ENCODE data around the gene VTCN1.
"Not testable (repeated sequence)": the region's sequence is repeated elsewhere in the genome, so short reads cannot be mapped to it uniquely, and the experiment has no call there.

VTCN1 gene, protein sequence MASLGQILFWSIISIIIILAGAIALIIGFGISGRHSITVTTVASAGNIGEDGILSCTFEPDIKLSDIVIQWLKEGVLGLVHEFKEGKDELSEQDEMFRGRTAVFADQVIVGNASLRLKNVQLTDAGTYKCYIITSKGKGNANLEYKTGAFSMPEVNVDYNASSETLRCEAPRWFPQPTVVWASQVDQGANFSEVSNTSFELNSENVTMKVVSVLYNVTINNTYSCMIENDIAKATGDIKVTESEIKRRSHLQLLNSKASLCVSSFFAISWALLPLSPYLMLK

DNA sequence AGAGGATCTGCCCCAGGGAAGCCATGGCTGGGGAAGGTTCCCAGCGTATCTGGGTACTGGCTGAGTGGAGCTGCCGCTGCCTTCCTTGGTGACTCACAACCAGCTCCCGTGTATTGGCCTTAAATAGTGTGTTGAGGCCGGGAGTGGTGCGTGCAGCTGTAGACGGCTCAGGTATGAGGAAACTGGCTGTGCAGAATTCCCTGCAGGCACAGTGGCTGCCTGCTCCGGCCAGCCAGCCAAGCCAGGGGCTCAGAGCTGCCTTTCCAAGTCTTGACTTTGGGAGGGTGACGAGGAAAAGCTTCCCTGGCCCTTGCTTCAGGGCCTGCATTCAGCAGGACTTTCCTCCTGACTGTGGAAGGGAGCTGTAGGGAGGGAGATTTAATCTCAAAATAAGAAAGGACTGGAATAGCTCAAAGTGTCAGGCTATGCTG lies at the start of gene VTCN1:
TSS of gene VTCN1 (minus strand) at position 97 of the 431 bp plus-strand sequence. CDS start at position 25, 72 bp downstream.
- Mint-ChIP-seq H3K4me1 (no peaks in the 10 kb centered on the region), H3K9me3 (no peaks in the 10 kb centered on the region), H3K4me3 (no peak within 1 kb of the TSS), H3K27ac (no peak within 1 kb of the TSS), H3K36me3 (no peaks in the 10 kb centered on the region)
- ATAC-seq (no peak), DNase-seq (ENCODE audit: low spot score in 2 of 2) (no peak)

DNA sequence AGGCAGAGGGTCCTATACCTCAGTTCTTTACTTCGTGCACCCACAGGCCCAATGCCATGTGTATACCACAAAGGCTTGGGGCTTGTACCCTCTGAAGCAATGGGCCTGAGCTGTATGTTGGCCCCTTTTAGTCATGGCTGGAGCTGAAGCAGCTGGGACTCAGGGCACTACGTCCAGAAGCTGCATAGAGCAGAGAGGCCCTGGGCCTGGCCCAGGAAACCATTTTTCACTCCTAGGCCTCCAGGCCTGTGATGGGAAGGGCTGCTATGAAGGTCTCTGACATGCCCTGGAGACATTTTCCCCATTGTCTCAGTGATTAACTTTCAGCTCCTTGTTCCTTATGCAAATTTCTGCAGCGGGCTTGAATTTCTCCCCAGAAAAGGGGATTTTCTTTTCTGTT lies 48.1 kb upstream of the VTCN1 start:
- DNase-seq (ENCODE audit: low spot score in 2 of 2) (no peak), ATAC-seq (no peak)
- H3K27ac Mint-ChIP-seq: no peak overlapping the region
- no peaks in the 10 kb centered on the region for H3K9me3 Mint-ChIP-seq
- H3K4me3 Mint-ChIP-seq: no peak overlapping the region
- no peaks in the 10 kb centered on the region for H3K4me1 Mint-ChIP-seq
- H3K36me3 Mint-ChIP-seq: no peaks in the 10 kb centered on the region

GRCh38 chr1:117258075-117258474 lies 47.3 kb upstream of the VTCN1 start:
- not testable (repeated sequence) for DNase-seq (ENCODE audit: low spot score in 2 of 2); ATAC-seq; H3K9me3 Mint-ChIP-seq; H3K4me1 Mint-ChIP-seq; H3K4me3 Mint-ChIP-seq; H3K27ac Mint-ChIP-seq; H3K36me3 Mint-ChIP-seq

GRCh38 chr1:117257291-117257690 lies 46.6 kb upstream of the VTCN1 start:
- H3K36me3 Mint-ChIP-seq: no peaks in the 10 kb centered on the region
- no peak overlapping the region for H3K27ac Mint-ChIP-seq
- no peaks in the 10 kb centered on the region for H3K4me1 Mint-ChIP-seq
- no peak overlapping the region for H3K4me3 Mint-ChIP-seq
- ATAC-seq (no peak), DNase-seq (ENCODE audit: low spot score in 2 of 2) (no peak)
- no peaks in the 10 kb centered on the region for H3K9me3 Mint-ChIP-seq

DNA sequence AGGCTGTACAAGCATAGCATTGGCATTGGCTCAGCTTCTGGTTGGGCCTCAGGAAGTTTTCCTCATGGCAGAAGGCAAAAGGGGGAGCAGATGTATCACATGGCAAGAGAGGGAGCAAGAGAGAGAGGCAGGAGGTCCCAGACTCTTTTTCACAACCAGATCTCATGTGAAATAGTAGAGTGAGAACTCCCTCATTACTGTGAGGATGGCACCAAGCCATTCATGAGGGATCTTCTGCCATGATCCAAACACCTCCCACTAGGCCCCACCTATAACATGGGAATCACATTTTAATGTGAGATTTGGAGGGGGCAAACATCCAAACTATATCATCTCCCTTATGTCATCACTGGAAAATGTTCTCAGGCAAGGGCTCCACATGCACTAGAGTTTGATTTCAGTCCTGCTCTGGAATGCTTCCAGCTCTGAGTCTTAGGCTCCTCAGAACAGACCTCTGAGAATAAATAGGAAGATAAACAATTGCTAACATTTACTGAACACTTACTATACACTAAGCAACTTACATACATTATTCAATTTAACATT lies 39.4 kb upstream of the VTCN1 start:
- H3K27ac Mint-ChIP-seq: no peak overlapping the region
- H3K4me3 Mint-ChIP-seq: no peak overlapping the region
- H3K9me3 Mint-ChIP-seq: no peaks in the 10 kb centered on the region
- no peak for DNase-seq (ENCODE audit: low spot score in 2 of 2)
- H3K4me1 Mint-ChIP-seq: no peaks in the 10 kb centered on the region
- no peak for ATAC-seq
- H3K36me3 Mint-ChIP-seq: no peaks in the 10 kb centered on the region

DNA sequence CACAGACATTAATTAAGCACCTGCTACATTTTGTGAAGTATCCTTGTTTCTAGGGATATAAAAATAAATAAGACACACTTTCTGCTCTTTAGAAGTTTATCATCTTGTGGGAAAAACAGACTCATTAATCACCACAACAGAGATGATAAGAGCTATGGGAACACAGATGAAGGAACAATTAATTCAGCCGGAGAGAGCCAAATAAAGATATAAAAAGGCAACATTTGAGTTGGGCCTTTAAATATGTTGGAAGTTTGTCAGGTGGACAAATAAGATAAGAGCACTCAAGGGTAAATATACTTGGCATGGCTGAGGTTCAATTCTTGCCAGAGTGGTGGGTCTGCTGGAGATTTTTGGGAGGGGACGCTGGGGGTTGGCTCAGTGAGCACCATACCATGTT lies 34.2 kb upstream of the VTCN1 start:
- Mint-ChIP-seq H3K4me1 (peaks cover 6% of the 10 kb centered on the region), H3K36me3 (no peaks in the 10 kb centered on the region), H3K4me3 (no peak overlapping the region), H3K27ac (no peak overlapping the region), H3K9me3 (no peaks in the 10 kb centered on the region)
- no peak for DNase-seq (ENCODE audit: low spot score in 2 of 2)
- ATAC-seq: no peak

DNA sequence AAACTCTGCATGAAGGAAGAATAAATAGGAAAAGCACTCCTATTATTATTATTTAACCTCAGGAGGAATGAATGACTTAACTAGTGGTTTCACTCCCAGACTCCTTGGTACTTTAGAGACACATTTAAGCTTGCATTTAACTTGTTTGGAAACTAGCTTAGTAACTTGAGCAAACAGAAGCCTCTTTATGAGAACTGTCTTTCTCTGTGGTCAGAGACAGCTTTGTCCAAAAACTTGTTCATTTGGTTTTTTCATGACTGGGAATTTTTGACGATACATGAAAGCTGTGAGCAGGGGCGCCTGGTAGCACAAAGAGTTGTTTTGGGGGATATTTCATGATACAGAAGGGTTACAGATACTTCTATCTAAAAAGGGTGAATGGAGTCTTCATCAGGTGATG lies 33.6 kb upstream of the VTCN1 start:
- no peaks in the 10 kb centered on the region for H3K36me3 Mint-ChIP-seq

GRCh38 chr1:117241512-117241911 lies 30.8 kb upstream of the VTCN1 start:
- ATAC-seq: no peak
- DNase-seq (ENCODE audit: low spot score in 2 of 2): no peak
- no peak overlapping the region for H3K4me3 Mint-ChIP-seq
- H3K27ac Mint-ChIP-seq: no peak overlapping the region
- peaks cover 6% of the 10 kb centered on the region for H3K4me1 Mint-ChIP-seq
- no peaks in the 10 kb centered on the region for H3K9me3 Mint-ChIP-seq
- H3K36me3 Mint-ChIP-seq: no peaks in the 10 kb centered on the region

More for the DNA sequence above, 33.6 kb upstream of the VTCN1 start:
- DNase-seq (ENCODE audit: low spot score in 2 of 2) (no peak), ATAC-seq (no peak)
- H3K27ac Mint-ChIP-seq: no peak overlapping the region
- no peaks in the 10 kb centered on the region for H3K9me3 Mint-ChIP-seq
- peaks cover 6% of the 10 kb centered on the region for H3K4me1 Mint-ChIP-seq
- no peak overlapping the region for H3K4me3 Mint-ChIP-seq

GRCh38 chr1:117240547-117240946 lies 29.8 kb upstream of the VTCN1 start:
- Mint-ChIP-seq H3K4me1 (peaks cover 6% of the 10 kb centered on the region), H3K36me3 (no peaks in the 10 kb centered on the region), H3K9me3 (no peaks in the 10 kb centered on the region), H3K27ac (no peak overlapping the region), H3K4me3 (no peak overlapping the region)
- DNase-seq (ENCODE audit: low spot score in 2 of 2) (no peak), ATAC-seq (no peak)

- Mint-ChIP-seq H3K27ac (no peak overlapping the region), H3K9me3 (no peaks in the 10 kb centered on the region)
- ATAC-seq: no peak
These were observed 28.7 kb upstream of the VTCN1 start for GRCh38 chr1:117239467-117239866.

GRCh38 chr1:117237726-117238381 lies 27.1 kb upstream of the VTCN1 start:
- DNase-seq (ENCODE audit: low spot score in 2 of 2) (no peak), ATAC-seq (no peak)
- Mint-ChIP-seq H3K36me3 (no peaks in the 10 kb centered on the region), H3K4me3 (no peak overlapping the region), H3K27ac (no peak overlapping the region), H3K9me3 (no peaks in the 10 kb centered on the region), H3K4me1 (peaks cover 6% of the 10 kb centered on the region)

More at GRCh38 chr1:117239467-117239866, 28.7 kb upstream of the VTCN1 start:
- DNase-seq (ENCODE audit: low spot score in 2 of 2): no peak
- H3K36me3 Mint-ChIP-seq: no peaks in the 10 kb centered on the region
- H3K4me3 Mint-ChIP-seq: no peak overlapping the region
- peaks cover 6% of the 10 kb centered on the region for H3K4me1 Mint-ChIP-seq

GRCh38 chr1:117235863-117236465 lies 25.2 kb upstream of the VTCN1 start:
- Mint-ChIP-seq H3K27ac (no peak overlapping the region), H3K4me1 (no peaks in the 10 kb centered on the region), H3K36me3 (no peaks in the 10 kb centered on the region), H3K4me3 (no peak overlapping the region), H3K9me3 (no peaks in the 10 kb centered on the region)
- ATAC-seq (no peak), DNase-seq (ENCODE audit: low spot score in 2 of 2) (no peak)

DNA sequence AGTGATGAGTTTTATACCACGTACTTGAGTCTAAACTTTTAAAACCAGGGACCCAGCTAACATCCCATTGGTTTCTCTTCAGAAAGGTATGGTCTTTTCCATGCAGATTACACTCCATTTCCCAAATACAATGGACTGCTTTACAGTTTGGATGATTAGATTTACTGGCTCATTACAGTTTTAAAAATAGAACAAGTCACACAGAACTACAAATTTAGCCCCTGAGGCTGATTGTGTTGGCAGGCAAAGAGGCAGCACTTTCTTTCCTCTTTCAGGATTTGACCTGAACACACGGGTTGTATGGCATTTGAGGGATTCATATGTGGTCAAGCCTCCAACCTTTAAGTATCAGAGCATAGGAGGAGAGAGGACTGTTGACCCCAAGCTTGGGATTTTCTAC lies 21.8 kb upstream of the VTCN1 start:
- no peak for DNase-seq (ENCODE audit: low spot score in 2 of 2)
- no peak overlapping the region for H3K27ac Mint-ChIP-seq
- no peak for ATAC-seq
- no peaks in the 10 kb centered on the region for H3K4me1 Mint-ChIP-seq
- H3K4me3 Mint-ChIP-seq: no peak overlapping the region
- H3K9me3 Mint-ChIP-seq: peaks cover 3% of the 10 kb centered on the region
- H3K36me3 Mint-ChIP-seq: no peaks in the 10 kb centered on the region

- H3K4me3 Mint-ChIP-seq: no peak overlapping the region
- ATAC-seq (no peak), DNase-seq (ENCODE audit: low spot score in 2 of 2) (no peak)
- H3K4me1 Mint-ChIP-seq: no peaks in the 10 kb centered on the region
- no peak overlapping the region for H3K27ac Mint-ChIP-seq
- H3K36me3 Mint-ChIP-seq: no peaks in the 10 kb centered on the region
- peaks cover 3% of the 10 kb centered on the region for H3K9me3 Mint-ChIP-seq
These were observed 21.1 kb upstream of the VTCN1 start for GRCh38 chr1:117231748-117232373.

- ATAC-seq: no peak
- Mint-ChIP-seq H3K4me1 (no peaks in the 10 kb centered on the region), H3K9me3 (peaks cover 3% of the 10 kb centered on the region), H3K4me3 (no peak overlapping the region), H3K27ac (no peak overlapping the region), H3K36me3 (no peaks in the 10 kb centered on the region)
- no peak for DNase-seq (ENCODE audit: low spot score in 2 of 2)
These were observed 20.6 kb upstream of the VTCN1 start for GRCh38 chr1:117231312-117231711.
